ENCODE measurements around the gene CATSPER1. TPM values are rescaled to one million over a fixed set of nuclear protein-coding genes. Genes with fewer than 3 reads are reported as not detected.
A peak's percentile ranks its signal among the peaks of the same experiment; 100 is the strongest.

CATSPER1 gene
- total RNA-seq, 1 experiment from 2014 or later: 2.4 TPM

- Histone ChIP-seq H3K9ac (ENCODE audit: low read length) (peak overlapping the region; percentile 79), H3K4me2 (ENCODE audit: low read length) (peak overlapping the region; percentile 92), H3K4me3 (replicated peaks in 1 of 2; ENCODE audit: low read depth in 1 of 2, low read length in 2 of 2) (peak overlapping the region; percentile 79 to 100), H3K4me1 (ENCODE audit: control insufficient read depth in 1 of 2, insufficient read depth in 2 of 2, low read length in 2 of 2) (peaks cover 19 to 21% of the 10 kb centered on the region in 2 experiments), H4K20me1 (ENCODE audit: insufficient read depth) (no peaks in the 10 kb centered on the region), H3K9me2 (ENCODE audit: insufficient read depth) (no peaks in the 10 kb centered on the region), H3K79me2 (ENCODE audit: insufficient read depth, low read length) (peaks cover 50% of the 10 kb centered on the region), H3K9me3 (ENCODE audit: control insufficient read depth in 1 of 2, insufficient read depth in 1 of 2, low read depth in 1 of 2, low read length in 2 of 2) (no peaks in the 10 kb centered on the region), H3K27ac (ENCODE audit: low read depth, low read length) (peak overlapping the region; percentile 62), H3K27me3 (ENCODE audit: insufficient read depth, low read length) (no peaks in the 10 kb centered on the region), H2AFZ (ENCODE audit: low read depth, low read length, poor library complexity, severe bottlenecking) (no peak overlapping the region), H3K36me3 (ENCODE audit: control insufficient read depth in 1 of 2, insufficient read depth in 2 of 2, low read length in 2 of 2) (peaks cover 28 to 31% of the 10 kb centered on the region in 2 experiments)
- intact Hi-C loops (cut with micrococcal nuclease): loop anchor here (1.0 kb wide), 1 partner anchor 51 kb away; no protein-coding TSS in a partner anchor
- no peak for ATAC-seq
- DNase-seq (ENCODE audit: low read depth, low spot score): no peak
- CTCF ChIA-PET: interaction anchor here (0.9 to 1.0 kb wide), 2 partner anchors 30 to 120 kb away, joined by 3 to 4 read pairs; no protein-coding TSS in a partner anchor
- POLR2A ChIA-PET: interaction anchor here (1.0 to 1.8 kb wide), 3 partner anchors 41 to 161 kb away, joined by 3 to 5 read pairs (median 3); partner anchors contain the start of genes BANF1 and EIF1AD
- RAD21 ChIA-PET (ENCODE audit: low non-redundant PET in 1 of 2, low total read pairs in 2 of 2, uncharacterized antibody in 2 of 2, unreplicated experiment in 2 of 2): no interaction called here
- TF ChIP-seq ZFX (IDR thresholded peaks at IDR 0.05) (peak; percentile 67; the same call in 1 of the 2 replicates), SRF (IDR thresholded peaks at IDR 0.05; ENCODE audit: low read depth) (no peak)
- BruUV-seq (replicated peaks): no TSS peak
These were observed 26.3 kb upstream of the CATSPER1 start for GRCh38 chr11:66052664-66052982.

DNA sequence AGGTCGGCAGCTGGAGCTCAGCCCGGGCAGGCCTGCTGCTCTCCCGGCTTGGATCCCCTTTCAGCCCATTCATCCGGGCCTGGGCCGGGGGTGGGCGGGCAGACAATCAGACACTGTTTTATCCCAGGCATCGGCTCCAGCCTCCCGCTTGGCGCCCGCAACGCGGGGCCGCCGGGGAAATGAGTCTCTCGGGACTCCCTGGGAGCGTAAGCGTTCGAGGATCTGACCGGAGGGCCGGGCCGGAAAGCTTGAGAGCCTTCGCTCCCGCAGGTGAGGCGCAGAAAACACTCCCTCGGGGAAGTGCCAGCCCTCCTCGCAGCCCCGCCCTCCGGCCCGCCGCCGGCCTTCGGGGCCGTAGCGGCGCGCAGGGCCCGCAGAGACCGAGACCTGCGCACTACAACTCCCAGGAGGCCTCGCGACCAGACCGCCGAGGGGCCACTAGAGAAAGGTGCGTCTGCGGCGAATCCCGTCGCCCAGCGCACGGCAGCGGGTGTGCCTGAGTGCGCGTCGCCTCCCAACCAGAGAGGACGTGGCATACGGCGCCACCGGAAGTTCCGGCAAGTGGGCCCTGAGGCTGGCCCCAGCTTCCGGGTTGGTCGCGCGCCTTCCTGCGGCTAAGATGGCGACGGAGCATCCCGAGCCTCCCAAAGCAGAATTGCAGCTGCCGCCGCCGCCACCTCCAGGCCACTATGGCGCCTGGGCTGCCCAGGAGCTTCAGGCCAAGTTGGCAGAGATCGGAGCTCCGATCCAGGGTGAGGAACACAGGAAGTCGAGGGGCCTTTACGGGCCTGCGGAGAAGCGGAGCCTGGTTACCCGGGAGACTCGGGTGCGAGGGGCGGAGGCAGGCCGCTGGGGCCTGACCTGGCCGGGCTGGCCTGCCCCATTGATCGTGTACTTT lies 25.7 kb upstream of the CATSPER1 start, which contains the start of gene SF3B2:
SF3B2 (plus strand) TSS at position 599 of the 898 bp plus-strand sequence; CDS start at position 620, 21 bp downstream.
- H3K36me3 ChIP-seq (ENCODE audit: control insufficient read depth in 1 of 2, insufficient read depth in 2 of 2, low read length in 2 of 2): peaks cover 23 to 26% of the 10 kb centered on the region in 2 experiments; a peak in 3 of 4 replicates
- TF ChIP-seq MAX (IDR thresholded peaks at IDR 0.05) (peak; percentile 76; the same call in 1 of the 2 replicates), YY1 (IDR thresholded peaks at IDR 0.05; ENCODE audit: extremely low read depth, insufficient replicate concordance, low read depth, low read length) (peak; percentile 92), POLR2AphosphoS5 (IDR thresholded peaks at IDR 0.05; ENCODE audit: low read depth, low read length) (peak; percentile 81), SIN3A (IDR thresholded peaks at IDR 0.05; ENCODE audit: low read depth) (0 out of 2 replicates have a peak, but pooled peaks have one; percentile 51), JUND (IDR thresholded peaks at IDR 0.05) (no peak), ZFX (IDR thresholded peaks at IDR 0.05) (peak; percentile 90), TCF7L2 (IDR thresholded peaks at IDR 0.05; ENCODE audit: borderline replicate concordance, extremely low read depth, insufficient read depth, insufficient read length) (no peak), EZH2 (IDR thresholded peaks at IDR 0.05) (no peak), SP1 (IDR thresholded peaks at IDR 0.05; ENCODE audit: low read depth) (peak; percentile 90), POLR2A (IDR thresholded peaks at IDR 0.05; ENCODE audit: borderline replicate concordance, extremely low read depth, insufficient read depth, insufficient read length) (peak; percentile 22), SRF (IDR thresholded peaks at IDR 0.05; ENCODE audit: low read depth) (no peak; the same call in 1 of the 2 replicates)
- TF ChIP-seq, protein P1, sequence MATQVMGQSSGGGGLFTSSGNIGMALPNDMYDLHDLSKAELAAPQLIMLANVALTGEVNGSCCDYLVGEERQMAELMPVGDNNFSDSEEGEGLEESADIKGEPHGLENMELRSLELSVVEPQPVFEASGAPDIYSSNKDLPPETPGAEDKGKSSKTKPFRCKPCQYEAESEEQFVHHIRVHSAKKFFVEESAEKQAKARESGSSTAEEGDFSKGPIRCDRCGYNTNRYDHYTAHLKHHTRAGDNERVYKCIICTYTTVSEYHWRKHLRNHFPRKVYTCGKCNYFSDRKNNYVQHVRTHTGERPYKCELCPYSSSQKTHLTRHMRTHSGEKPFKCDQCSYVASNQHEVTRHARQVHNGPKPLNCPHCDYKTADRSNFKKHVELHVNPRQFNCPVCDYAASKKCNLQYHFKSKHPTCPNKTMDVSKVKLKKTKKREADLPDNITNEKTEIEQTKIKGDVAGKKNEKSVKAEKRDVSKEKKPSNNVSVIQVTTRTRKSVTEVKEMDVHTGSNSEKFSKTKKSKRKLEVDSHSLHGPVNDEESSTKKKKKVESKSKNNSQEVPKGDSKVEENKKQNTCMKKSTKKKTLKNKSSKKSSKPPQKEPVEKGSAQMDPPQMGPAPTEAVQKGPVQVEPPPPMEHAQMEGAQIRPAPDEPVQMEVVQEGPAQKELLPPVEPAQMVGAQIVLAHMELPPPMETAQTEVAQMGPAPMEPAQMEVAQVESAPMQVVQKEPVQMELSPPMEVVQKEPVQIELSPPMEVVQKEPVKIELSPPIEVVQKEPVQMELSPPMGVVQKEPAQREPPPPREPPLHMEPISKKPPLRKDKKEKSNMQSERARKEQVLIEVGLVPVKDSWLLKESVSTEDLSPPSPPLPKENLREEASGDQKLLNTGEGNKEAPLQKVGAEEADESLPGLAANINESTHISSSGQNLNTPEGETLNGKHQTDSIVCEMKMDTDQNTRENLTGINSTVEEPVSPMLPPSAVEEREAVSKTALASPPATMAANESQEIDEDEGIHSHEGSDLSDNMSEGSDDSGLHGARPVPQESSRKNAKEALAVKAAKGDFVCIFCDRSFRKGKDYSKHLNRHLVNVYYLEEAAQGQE (IDR thresholded peaks at IDR 0.05; ENCODE audit: low read depth): no peak
- CTCF ChIA-PET: interaction anchor here (0.9 to 1.9 kb wide), 5 partner anchors 15 to 192 kb away, joined by 3 to 6 read pairs (median 4); partner anchors contain the start of genes BANF1 and EIF1AD
- POLR2A ChIA-PET: interaction anchor here (0.7 to 1.8 kb wide), 4 partner anchors 38 to 160 kb away, joined by 3 to 5 read pairs (median 3); partner anchors contain the start of genes BANF1 and EIF1AD
- intact Hi-C loops (cut with micrococcal nuclease): loop anchor here (1.0 kb wide), 1 partner anchor 51 kb away; no protein-coding TSS in a partner anchor
- peak; percentile 99 for ATAC-seq
- H3K4me3 ChIP-seq (replicated peaks in 1 of 2; ENCODE audit: low read depth in 1 of 2, low read length in 2 of 2): peak within 1 kb of the TSS; percentile 79 to 100
- H3K9me3 ChIP-seq (ENCODE audit: control insufficient read depth in 1 of 2, insufficient read depth in 1 of 2, low read depth in 1 of 2, low read length in 2 of 2): no peaks in the 10 kb centered on the region
- no TSS peak for BruUV-seq (replicated peaks)
- RAD21 ChIA-PET (ENCODE audit: low non-redundant PET in 1 of 2, low total read pairs in 2 of 2, uncharacterized antibody in 2 of 2, unreplicated experiment in 2 of 2): interaction anchor here in 1 of 2 experiments (0.8 kb wide), 1 partner anchor 50 kb away, joined by 4 read pairs; the partner anchor contains the start of genes BANF1 and EIF1AD
- H4K20me1 ChIP-seq (ENCODE audit: insufficient read depth): no peaks in the 10 kb centered on the region
- DNase-seq (ENCODE audit: low read depth, low spot score): peak; percentile 96
- H3K27me3 ChIP-seq (ENCODE audit: insufficient read depth, low read length): no peaks in the 10 kb centered on the region
- peaks cover 45% of the 10 kb centered on the region for H3K79me2 ChIP-seq (ENCODE audit: insufficient read depth, low read length)
- peak within 1 kb of the TSS; percentile 92 for H3K4me2 ChIP-seq (ENCODE audit: low read length)
- H2AFZ ChIP-seq (ENCODE audit: low read depth, low read length, poor library complexity, severe bottlenecking): no peak within 1 kb of the TSS
- no peaks in the 10 kb centered on the region for H3K9me2 ChIP-seq (ENCODE audit: insufficient read depth)
- peak within 1 kb of the TSS; percentile 83 for H3K27ac ChIP-seq (ENCODE audit: low read depth, low read length)
- peak within 1 kb of the TSS; percentile 79 for H3K9ac ChIP-seq (ENCODE audit: low read length)
- peaks cover 21% of the 10 kb centered on the region in 2 experiments for H3K4me1 ChIP-seq (ENCODE audit: control insufficient read depth in 1 of 2, insufficient read depth in 2 of 2, low read length in 2 of 2)

All from HCT116 (cell line).